Cardiac atrium fibroblast (primary cell): ENCODE measurements around the gene KRTAP5-2. TPM values are rescaled to one million over a fixed set of nuclear protein-coding genes. Genes with fewer than 3 reads are reported as not detected.

ENCODE experiments used
- total RNA-seq: library from RNA; depleted of rRNA; stranded (reverse); fragments of >200 nt; gene quantifications from 2 replicates; pipeline ENCODE4 v1.2.3, GENCODE V29; 2015

Gene KRTAP5-2
- total RNA-seq, result not detected in 2 replicates

GRCh38 chr11:1597994-1598380, at the start of gene KRTAP5-2:
Gene KRTAP5-2 (minus strand): TSS chr11:1598294. CDS start chr11:1598250, 44 bp downstream.

GRCh38 chr11:1629326-1630185, 31.5 kb upstream of the KRTAP5-2 start, which contains the start of gene KRTAP5-5:
Gene KRTAP5-5 (plus strand): TSS chr11:1629775. CDS start chr11:1629841, 66 bp downstream.

GRCh38 chr11:1622086-1622485, 24.0 kb upstream of the KRTAP5-2 start, which contains the start of gene KRTAP5-4:
Gene KRTAP5-4 (minus strand): TSS chr11:1622138. CDS start chr11:1622093, 45 bp downstream.

GRCh38 chr11:1608363-1608762, 10.3 kb upstream of the KRTAP5-2 start, which contains the start of gene KRTAP5-3:
Gene KRTAP5-3 (minus strand): TSS chr11:1608463. CDS start chr11:1608385, 78 bp downstream.

GRCh38 chr11:1584661-1585370, 13.3 kb downstream of the KRTAP5-2 start, which contains the start of gene KRTAP5-1:
Gene KRTAP5-1 (minus strand): TSS chr11:1585283. CDS start chr11:1585249, 34 bp downstream.

GRCh38 chr11:1572197-1573076, 25.7 kb downstream of the KRTAP5-2 start, which contains the start of gene DUSP8:
Gene DUSP8 (minus strand): TSS chr11:1572271. CDS start chr11:1565826, 6,445 bp downstream.

Other genes with a start within 250 kb of the KRTAP5-2 start
- gene BRSK2, start 208.4 kb downstream of the KRTAP5-2 start, total RNA-seq, result 0.16 and 0.36 TPM in 2 replicates
- gene MOB2, start 111.5 kb downstream of the KRTAP5-2 start, total RNA-seq, result 23.3 and 30.5 TPM in 2 replicates
- gene DUSP8, start 26.0 kb downstream of the KRTAP5-2 start, total RNA-seq, result 0.32 and 0.72 TPM in 2 replicates
- gene KRTAP5-1, start 13.0 kb downstream of the KRTAP5-2 start, total RNA-seq, result not detected in 2 replicates
- gene KRTAP5-3, start 10.2 kb upstream of the KRTAP5-2 start, total RNA-seq, result not detected in 2 replicates
- not detected in 2 replicates for gene KRTAP5-4, start 23.8 kb upstream of the KRTAP5-2 start, total RNA-seq
- not detected in 2 replicates for gene KRTAP5-5, start 31.5 kb upstream of the KRTAP5-2 start, total RNA-seq
- gene KRTAP5-6, start 98.9 kb upstream of the KRTAP5-2 start, total RNA-seq, result not detected in 2 replicates
- 0.18 and 0.65 TPM in 2 replicates for gene IFITM10, start 152.3 kb upstream of the KRTAP5-2 start, total RNA-seq
- 301 and 414 TPM in 2 replicates for gene CTSD, start 165.6 kb upstream of the KRTAP5-2 start, total RNA-seq
- 6.0 TPM in 1 of 2 replicates, not detected in the other for gene SYT8, start 236.7 kb upstream of the KRTAP5-2 start, total RNA-seq
- not detected in 2 replicates for gene TNNI2, start 240.7 kb upstream of the KRTAP5-2 start, total RNA-seq